Heart left ventricle (tissue), 13 donors: ENCODE measurements around the gene MSS51.

Source experiments
- CTCF ChIP-seq, 12 donors: fragments of 200-600 bp; sonication (generic) in 4 of 12; IDR thresholded peaks; one replicate each; pipeline versions ENCODE4 v1.5.0 to v1.8.0; 2018 to 2022; ENCODE audit warnings: antibody characterized with exemption in 12 of 12, mild to moderate bottlenecking in 5 of 12
- POLR2A ChIP-seq, 2 donors: fragments of 450-650 bp; IDR thresholded peaks; one replicate each; pipeline ENCODE4 v1.6.1; 2017; ENCODE audit warnings: antibody characterized with exemption in 2 of 2, mild to moderate bottlenecking in 2 of 2, moderate library complexity in 2 of 2
- donor health status: ischemic (EF 13 %, LVEDD 7.1; RV severe dilation, severe dysfunction).
- donor health status: DM: no; HTN: yes; CAD: no.
- donor health status: DM: no; HTN: no; CAD: no.
- donor health status: ischemic (EF 25% LVEDD 6.9; RV normal size, moderate dysfunction).
- donor health status: ischemic (EF 25% LVEDD 5.7; RV mildly dilated, moderate dysfunction).
- donor health status: ischemic (EF 35%, LVEDD 5.7; RV mildly dilated, moderate dysfunction).
- donor health status: nonischemic (EF 11% LVEDD 7.7; RV severe dilation, severe dysfunction).
- donor health status: DM: yes; HTN: yes; CAD: no.
- donor health status: PGD.
- donor health status: ischemic (EF 29% LVEDD 5.4; RV normal size, mild dysfunction).
- donor health status: nonischemic (EF 23%, LVEDD 6.1; RV moderate dilation, normal function).

- no peak for TF ChIP-seq CTCF (IDR thresholded peaks at IDR 0.05)
- TF ChIP-seq POLR2A (IDR thresholded peaks at IDR 0.05) = no peak
These were observed 37.9 kb upstream of the MSS51 start for GRCh38 chr10:73471226-73471625.
